ENCODE data around the gene EML1.

- TF ChIP-seq, protein P1, sequence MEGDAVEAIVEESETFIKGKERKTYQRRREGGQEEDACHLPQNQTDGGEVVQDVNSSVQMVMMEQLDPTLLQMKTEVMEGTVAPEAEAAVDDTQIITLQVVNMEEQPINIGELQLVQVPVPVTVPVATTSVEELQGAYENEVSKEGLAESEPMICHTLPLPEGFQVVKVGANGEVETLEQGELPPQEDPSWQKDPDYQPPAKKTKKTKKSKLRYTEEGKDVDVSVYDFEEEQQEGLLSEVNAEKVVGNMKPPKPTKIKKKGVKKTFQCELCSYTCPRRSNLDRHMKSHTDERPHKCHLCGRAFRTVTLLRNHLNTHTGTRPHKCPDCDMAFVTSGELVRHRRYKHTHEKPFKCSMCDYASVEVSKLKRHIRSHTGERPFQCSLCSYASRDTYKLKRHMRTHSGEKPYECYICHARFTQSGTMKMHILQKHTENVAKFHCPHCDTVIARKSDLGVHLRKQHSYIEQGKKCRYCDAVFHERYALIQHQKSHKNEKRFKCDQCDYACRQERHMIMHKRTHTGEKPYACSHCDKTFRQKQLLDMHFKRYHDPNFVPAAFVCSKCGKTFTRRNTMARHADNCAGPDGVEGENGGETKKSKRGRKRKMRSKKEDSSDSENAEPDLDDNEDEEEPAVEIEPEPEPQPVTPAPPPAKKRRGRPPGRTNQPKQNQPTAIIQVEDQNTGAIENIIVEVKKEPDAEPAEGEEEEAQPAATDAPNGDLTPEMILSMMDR (IDR thresholded peaks at IDR 0.05; ENCODE audit: low read depth, low read length), result no peak
- TF ChIP-seq POLR2A (IDR thresholded peaks at IDR 0.05; ENCODE audit: extremely low read depth, insufficient read length), result no peak
- no peak for TF ChIP-seq MAX (IDR thresholded peaks at IDR 0.05; ENCODE audit: low read depth, low read length)
Measured at GRCh38 chr14:99779751-99780150, 13.5 kb upstream of the EML1 start.

Data from NB4 (cell line).